HepG2 (cell line): ENCODE data around the gene MGA. TPM values are rescaled to one million over a fixed set of nuclear protein-coding genes. Genes with fewer than 3 reads are reported as not detected.

ENCODE experiments used
- ATAC-seq: fragments of 200-7000 bp; cut with Tn5 transposase; 3 replicates; pipeline ENCODE4 v1.9.1; 2020; ENCODE audit warnings: mild to moderate bottlenecking, moderate library complexity
- BruUV-seq: library from RNA; stranded (reverse); fragments of 400-500 nt; replicated peaks from 2 replicates; lab custom pipeline; 2021; lab: Mats Ljungman, UMichigan
- CTCF ChIA-PET: fragments of 300-600 bp; formaldehyde crosslinking; extraction: SDS; loops from one replicate; lab custom pipeline; 2021; ENCODE audit warnings: low total read pairs, inconsistent platforms, low intra/inter-chr PET ratio; lab: Yijun Ruan, JAX
- POLR2A ChIA-PET: fragments of 350-600 bp; sonication (Branson Sonifier 250); formaldehyde crosslinking; loops from one replicate; lab custom pipeline; 2020; ENCODE audit warnings: antibody characterized with exemption, inconsistent platforms; lab: Yijun Ruan, JAX
- DNase-seq: peaks from one replicate; pipeline ENCODE4 v3.0.0-alpha.2; 2015; ENCODE audit warnings: low spot score
- FAIRE-seq: peaks from 3 replicates; lab custom pipeline; 2011; peaks lifted over from hg19 to GRCh38; lab: Jason Lieb, UNC
- H2AFZ ChIP-seq: one replicate; pipeline ENCODE4 v1.6.1; 2011; ENCODE audit warnings: low read length, inconsistent platforms
- H3K27ac ChIP-seq: fragments of 300-600 bp; 3 replicates; pipeline ENCODE4 v1.8.0; 2011; ENCODE audit warnings: mixed run types, mild to moderate bottlenecking, mixed read lengths, low read length, inconsistent platforms; ENCODE audit not compliant: insufficient read depth; ENCODE audit errors: extremely low read length
- H3K27me3 ChIP-seq, 2 experiments: fragments of 200-600 bp in 1 of 2; 2 replicates in 1 of 2; 3 replicates in 1 of 2; pipeline versions ENCODE4 v1.6.0 to v1.8.0; 2011; ENCODE audit warnings: low read length in 2 of 2, mild to moderate bottlenecking in 2 of 2, moderate library complexity in 2 of 2, inconsistent platforms in 1 of 2; ENCODE audit not compliant: insufficient read depth in 2 of 2, control insufficient read depth in 1 of 2
- H3K36me3 ChIP-seq, 2 experiments: fragments of 200-600 bp in 1 of 2; replicated peaks in 1 of 2; 2 replicates in 1 of 2; 3 replicates in 1 of 2; pipeline versions ENCODE4 v1.5.1 to v1.8.0; 2011; ENCODE audit warnings: low read length in 2 of 2, inconsistent platforms in 1 of 2; ENCODE audit not compliant: insufficient read depth in 2 of 2, control insufficient read depth in 1 of 2
- H3K4me1 ChIP-seq: 2 replicates; pipeline ENCODE4 v1.5.1; 2012; ENCODE audit warnings: low read length, inconsistent platforms; ENCODE audit not compliant: insufficient read depth
- H3K4me2 ChIP-seq: 2 replicates; pipeline ENCODE4 v1.6.0; 2011; ENCODE audit warnings: low read depth, low read length, inconsistent platforms
- H3K4me3 ChIP-seq, 3 experiments: fragments of 200-600 bp in 1 of 3; sonication (generic), shearing (Covaris generic) in 1 of 3; replicated peaks in 1 of 3; 2 replicates each; pipeline ENCODE4 v1.5.1; 2011 to 2016; ENCODE audit warnings: low read length in 3 of 3, inconsistent platforms in 2 of 3, low read depth in 2 of 3, mild to moderate bottlenecking in 2 of 3, control low read depth in 1 of 3, mixed read lengths in 1 of 3; ENCODE audit not compliant: insufficient read depth in 1 of 3
- H3K79me2 ChIP-seq: one replicate; pipeline ENCODE4 v1.6.1; 2011; ENCODE audit warnings: low read length, inconsistent platforms; ENCODE audit not compliant: insufficient read depth
- H3K9ac ChIP-seq: 2 replicates; pipeline ENCODE4 v1.6.0; 2011; ENCODE audit warnings: mild to moderate bottlenecking, low read depth, low read length, inconsistent platforms; ENCODE audit not compliant: insufficient read depth
- H3K9me3 ChIP-seq: 2 replicates; pipeline ENCODE4 v1.5.1; 2012; ENCODE audit warnings: mild to moderate bottlenecking, low read length
- H4K20me1 ChIP-seq: 2 replicates; pipeline ENCODE4 v1.6.0; 2011; ENCODE audit warnings: inconsistent platforms, mild to moderate bottlenecking, low read length, moderate library complexity; ENCODE audit not compliant: insufficient read depth
- FOXA1 ChIP-seq, 2 experiments: fragments of 450-650 bp in 1 of 2; sonication (generic) in 1 of 2; formaldehyde crosslinking in 1 of 2; IDR thresholded peaks; 2 replicates each; pipeline versions ENCODE4 v1.4.0 to v1.6.1; 2016 to 2020; ENCODE audit warnings: missing genetic modification reagents in 1 of 2
- HNF1B ChIP-seq: sonication (generic); formaldehyde crosslinking; IDR thresholded peaks from 2 replicates; pipeline ENCODE4 v1.5.1; 2020; ENCODE audit warnings: mild to moderate bottlenecking, moderate library complexity, missing genetic modification reagents
- IRX3 ChIP-seq: sonication (generic); formaldehyde crosslinking; IDR thresholded peaks from 2 replicates; pipeline ENCODE4 v1.8.1; 2023; ENCODE audit warnings: mild to moderate bottlenecking, low read depth, missing genetic modification reagents, borderline replicate concordance
- NBN ChIP-seq: fragments of 450-650 bp; conservative IDR thresholded peaks from 2 replicates; pipeline ENCODE4 v1.6.1; 2017
- NR3C1 ChIP-seq: sonication (generic); formaldehyde crosslinking; IDR thresholded peaks from 2 replicates; pipeline ENCODE4 v1.4.0; 2020; ENCODE audit warnings: missing genetic modification reagents
- RFXANK ChIP-seq: IDR thresholded peaks from 2 replicates; pipeline ENCODE4 v1.6.1; 2016
- SIX4 ChIP-seq: sonication (generic); formaldehyde crosslinking; IDR thresholded peaks from 2 replicates; pipeline ENCODE4 v1.4.0; 2020; ENCODE audit warnings: missing genetic modification reagents
- ZBTB38 ChIP-seq: sonication (generic); formaldehyde crosslinking; IDR thresholded peaks from 2 replicates; pipeline ENCODE4 v1.5.1; 2020; ENCODE audit warnings: mild to moderate bottlenecking, missing genetic modification reagents
- WGBS: methylation state at CpG from one replicate; pipeline ENCODE4 v1.1.6; 2017; ENCODE audit warnings: low lambda C conversion rate; 5-methylcytosine and 5-hydroxymethylcytosine counted together
- in situ Hi-C: cut with HindIII; loops from 2 replicates; pipeline ENCODE4 v1.10.0; 2017; ENCODE audit warnings: low pct_unique_long_range_greater_than_20kb; ENCODE audit not compliant: extremely low pct_ligation_motif_present
- intact Hi-C: fragments of 100-400 bp; cut with micrococcal nuclease; formaldehyde crosslinking; loops from one replicate; pipeline ENCODE4 v1.10.0; 2022; ENCODE audit not compliant: unreplicated experiment
- polyA plus RNA-seq, 8 experiments: library from polyadenylated mRNA; depleted of rRNA in 3 of 8; stranded (reverse) in 7 of 8; unstranded in 1 of 8; fragments of >200 nt; fragmentation: Illumina TruSeq in 4 of 8; extraction: Trizol in 4 of 8; gene quantifications; 2 replicates each; pipeline versions ENCODE4 v1.2.1 to v1.2.3, GENCODE V29; 2011 to 2016; ENCODE audit warnings: low read depth in 4 of 8, missing spikeins in 1 of 8, mixed read lengths in 1 of 8; ENCODE audit not compliant: insufficient read depth in 1 of 8
- total RNA-seq, 5 experiments: library from RNA; depleted of rRNA; stranded (reverse); fragments of >200 nt; fragmentation: Illumina TruSeq; extraction: Trizol; gene quantifications; 2 replicates each; pipeline ENCODE4 v1.2.3, GENCODE V29; 2016; ENCODE audit warnings: low read depth in 1 of 5

MGA gene
- total and polyA plus RNA-seq, 2 of the 13 experiments (the other 11 are each of a cell fraction or from before 2014, with no cell fraction given): 5.3 to 59.0 TPM

GRCh38 chr15:41778521-41778920 is 118.3 kb downstream of the MGA start:
- no peak overlapping the region for H2AFZ ChIP-seq
- no peak overlapping the region for H3K4me2 ChIP-seq
- H3K36me3 ChIP-seq: no peaks in the 10 kb centered on the region
- TF ChIP-seq HNF1B (CRISPR knock-in tag) (no peak), IRX3 (CRISPR knock-in tag) (no peak), RFXANK (no peak), NR3C1 (CRISPR knock-in tag) (no peak), FOXA1 (IDR thresholded peaks at IDR 0.05) (no peak), FOXA1 (CRISPR knock-in tag; IDR thresholded peaks at IDR 0.05) (no peak), ZBTB38 (CRISPR knock-in tag) (no peak), SIX4 (CRISPR knock-in tag) (no peak), NBN (no peak)
- FAIRE-seq: no peak
- DNase-seq: no peak
- no peaks in the 10 kb centered on the region for H3K9me3 ChIP-seq
- no peaks in the 10 kb centered on the region for H4K20me1 ChIP-seq
- in situ Hi-C loops: no loop called here
- H3K27me3 ChIP-seq: no peaks in the 10 kb centered on the region; a peak in 1 of 5 replicates
- ATAC-seq: no peak
- H3K9ac ChIP-seq: no peak overlapping the region
- WGBS: 100% methylated on average over 1 of the region's 1 CpG
- CTCF ChIA-PET: interaction anchor here (0.6 kb wide), 1 partner anchor 229 kb away, joined by 3 read pairs; no protein-coding TSS in a partner anchor
- H3K4me3 ChIP-seq: no peak overlapping the region
- intact Hi-C loops: no loop called here
- H3K79me2 ChIP-seq: peaks cover 5% of the 10 kb centered on the region
- no TSS peak for BruUV-seq
- H3K4me1 ChIP-seq: peaks cover 82% of the 10 kb centered on the region
- POLR2A ChIA-PET: no interaction called here
- H3K27ac ChIP-seq: no peak overlapping the region
